Activated gamma-delta T cell treated with anti-CD3 and anti-CD28 coated beads, Interleukin-2, amount 50 U/mL, for 16 hours (primary cell): ENCODE results near the gene IL3.

ENCODE experiments used
- DNase-seq: peaks from one replicate; pipeline ENCODE4 v3.0.0-alpha.2; 2020; ENCODE audit warnings: low read depth

The IL3 gene

GRCh38 chr5:132026516-132027008 is 33.9 kb upstream of the IL3 start:
- DNase-seq: peak; percentile 44

DNA sequence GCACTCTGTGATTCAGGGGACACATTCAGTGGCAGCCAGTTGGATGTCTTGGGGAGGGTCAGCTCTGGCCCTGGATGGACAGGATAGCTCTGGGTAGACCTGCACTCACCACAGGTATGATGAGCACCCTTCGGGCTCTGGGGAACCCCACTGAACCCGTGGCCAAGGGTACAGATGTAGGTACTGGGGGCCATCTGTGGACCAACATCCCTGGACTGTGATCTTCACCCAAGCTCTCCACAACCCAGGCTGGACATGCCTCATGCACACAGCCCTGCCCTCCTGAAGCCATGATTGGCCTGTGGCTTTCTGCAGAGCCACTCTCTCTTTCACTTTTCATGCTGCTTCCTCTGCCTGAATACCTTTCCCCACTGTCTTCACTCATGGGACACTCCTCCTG is 33.4 kb upstream of the IL3 start:
- DNase-seq: no peak

DNA sequence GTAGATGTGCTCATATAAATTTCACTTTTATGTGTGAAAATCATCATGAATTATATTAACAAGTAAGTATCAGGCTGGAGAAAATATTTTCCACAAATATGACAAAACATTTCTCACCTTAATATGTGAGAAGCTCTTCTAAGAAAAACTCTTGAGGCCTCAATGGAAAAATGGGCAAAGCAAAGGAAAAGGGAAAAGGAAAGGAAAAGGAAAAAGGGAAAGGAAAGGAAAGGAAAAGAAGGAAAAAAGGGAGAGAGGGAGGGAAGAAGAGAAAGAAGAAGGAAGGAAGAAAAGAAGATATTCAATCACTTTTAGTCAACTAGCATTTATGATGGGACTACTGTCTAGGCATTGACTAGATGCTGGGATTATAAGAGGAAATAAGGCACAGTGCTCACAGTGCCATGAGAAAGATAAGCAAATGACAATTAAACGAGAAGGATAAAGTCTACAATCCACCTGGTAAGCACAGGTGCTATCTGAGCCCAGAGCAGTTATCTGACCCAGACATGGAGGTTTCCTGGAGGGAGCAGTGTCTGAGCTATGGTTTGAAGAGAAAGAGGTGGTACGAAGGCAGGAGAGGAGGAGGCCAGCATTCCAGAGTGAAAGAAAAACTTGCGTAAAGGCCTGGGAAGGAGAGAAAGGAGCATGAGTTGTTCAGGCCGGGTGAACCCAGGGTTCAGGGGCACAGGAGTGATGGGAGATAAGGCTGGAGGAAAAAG is 30.7 kb upstream of the IL3 start:
- DNase-seq: no peak

DNA sequence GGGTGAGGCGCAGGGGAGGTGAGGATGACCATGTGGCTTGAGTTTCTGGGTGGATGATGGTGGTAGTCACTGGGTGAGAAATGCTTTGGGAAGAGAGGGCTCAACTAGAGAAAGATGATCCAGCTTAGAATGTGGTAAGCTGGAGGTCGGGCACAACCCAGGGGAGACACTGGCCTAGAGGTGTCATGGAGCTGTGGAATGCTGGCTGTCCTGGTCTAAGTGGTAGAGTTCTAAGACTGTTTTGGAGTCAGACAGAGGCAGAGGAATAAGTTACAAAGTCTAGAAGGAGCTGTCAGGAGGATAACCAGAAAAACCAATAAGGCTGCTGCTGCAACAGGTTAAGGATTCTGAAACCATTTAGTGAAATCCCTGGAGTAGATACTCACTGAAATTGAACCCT is 29.8 kb upstream of the IL3 start:
- DNase-seq: no peak

DNA sequence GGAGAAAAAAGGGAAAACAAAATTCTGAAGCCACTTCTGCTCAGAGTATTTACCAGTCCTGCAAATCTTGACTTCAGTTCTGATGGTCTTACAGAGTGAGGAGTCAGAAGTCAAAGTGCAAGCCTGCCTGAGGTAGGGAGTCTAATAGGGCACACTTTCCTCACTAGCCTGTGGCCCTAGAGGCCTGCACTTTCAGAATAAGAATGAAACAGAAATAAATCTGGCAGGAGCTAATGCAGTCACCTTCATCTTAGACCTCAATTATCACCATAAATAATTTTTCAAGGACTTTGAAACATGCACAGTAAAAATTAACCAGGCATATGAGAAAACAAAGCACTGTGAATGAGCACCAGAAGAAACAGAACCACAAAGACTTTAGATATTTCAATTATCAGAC is 28.3 kb upstream of the IL3 start:
- DNase-seq: no peak

DNA sequence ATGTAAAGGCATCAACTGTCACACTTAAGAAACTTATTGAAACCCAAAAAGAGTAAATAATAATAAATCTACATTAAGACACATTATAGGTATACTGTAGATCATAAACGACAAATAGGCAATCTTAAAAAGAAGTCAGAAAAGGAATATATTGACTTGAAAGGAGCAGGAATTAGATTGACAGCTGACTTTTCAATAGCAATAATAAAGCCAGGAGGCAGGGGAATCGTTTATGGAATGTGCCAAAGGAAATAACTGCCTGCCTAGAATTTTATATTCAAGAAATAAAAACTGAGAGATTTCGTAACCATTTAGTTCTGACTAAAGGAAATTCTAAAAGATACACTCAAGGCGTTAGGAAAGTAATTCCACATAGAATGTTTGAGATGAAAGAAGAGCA is 27.3 kb upstream of the IL3 start:
- no peak for DNase-seq

DNA sequence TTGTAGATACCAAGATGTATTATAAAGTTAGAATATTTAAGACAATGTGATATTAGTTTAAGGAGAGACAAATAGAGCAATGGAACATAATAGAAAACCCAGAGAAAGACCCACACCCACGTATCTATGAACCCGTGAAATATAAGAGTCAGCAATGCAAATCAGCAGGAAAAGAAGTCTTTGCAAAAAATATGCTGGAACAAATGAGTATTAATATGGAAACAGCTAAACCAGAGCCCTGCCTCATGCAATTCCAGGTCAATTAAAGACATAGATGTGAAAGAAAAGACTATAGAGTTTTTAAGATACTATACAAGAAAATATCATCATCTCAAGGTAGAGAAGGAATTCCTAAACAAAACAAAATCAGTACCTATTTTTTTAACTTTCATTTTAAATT is 23.1 kb upstream of the IL3 start:
- DNase-seq: no peak

- no peak for DNase-seq
Observed at GRCh38 chr5:132044207-132044606, 16.2 kb upstream of the IL3 start.

GRCh38 chr5:132046880-132047299 is 13.6 kb upstream of the IL3 start:
- DNase-seq: no peak

DNA sequence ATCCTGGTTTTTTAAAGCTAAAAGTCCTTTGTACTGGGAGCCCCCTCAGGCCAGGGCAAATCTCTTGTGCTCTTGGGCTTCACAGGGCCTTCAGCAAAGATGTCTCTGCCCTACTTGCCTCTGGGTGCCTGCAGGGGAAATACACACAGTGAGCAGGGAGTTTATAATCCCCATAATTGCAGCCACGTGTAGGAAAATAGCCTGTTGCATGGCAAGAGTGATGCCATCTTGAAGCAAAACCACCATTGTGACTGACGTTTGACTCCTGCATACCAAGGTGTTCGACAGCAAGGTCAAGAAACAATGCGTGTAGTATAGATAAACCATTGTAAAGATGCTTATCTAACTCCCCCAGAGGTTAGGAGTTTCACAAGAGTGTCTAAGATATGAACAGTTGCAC is 11.4 kb upstream of the IL3 start:
- DNase-seq: no peak

GRCh38 chr5:132049559-132049958 is 10.9 kb upstream of the IL3 start:
- DNase-seq: no peak

- DNase-seq: no peak
Observed at GRCh38 chr5:132050136-132050535, 10.3 kb upstream of the IL3 start.

DNA sequence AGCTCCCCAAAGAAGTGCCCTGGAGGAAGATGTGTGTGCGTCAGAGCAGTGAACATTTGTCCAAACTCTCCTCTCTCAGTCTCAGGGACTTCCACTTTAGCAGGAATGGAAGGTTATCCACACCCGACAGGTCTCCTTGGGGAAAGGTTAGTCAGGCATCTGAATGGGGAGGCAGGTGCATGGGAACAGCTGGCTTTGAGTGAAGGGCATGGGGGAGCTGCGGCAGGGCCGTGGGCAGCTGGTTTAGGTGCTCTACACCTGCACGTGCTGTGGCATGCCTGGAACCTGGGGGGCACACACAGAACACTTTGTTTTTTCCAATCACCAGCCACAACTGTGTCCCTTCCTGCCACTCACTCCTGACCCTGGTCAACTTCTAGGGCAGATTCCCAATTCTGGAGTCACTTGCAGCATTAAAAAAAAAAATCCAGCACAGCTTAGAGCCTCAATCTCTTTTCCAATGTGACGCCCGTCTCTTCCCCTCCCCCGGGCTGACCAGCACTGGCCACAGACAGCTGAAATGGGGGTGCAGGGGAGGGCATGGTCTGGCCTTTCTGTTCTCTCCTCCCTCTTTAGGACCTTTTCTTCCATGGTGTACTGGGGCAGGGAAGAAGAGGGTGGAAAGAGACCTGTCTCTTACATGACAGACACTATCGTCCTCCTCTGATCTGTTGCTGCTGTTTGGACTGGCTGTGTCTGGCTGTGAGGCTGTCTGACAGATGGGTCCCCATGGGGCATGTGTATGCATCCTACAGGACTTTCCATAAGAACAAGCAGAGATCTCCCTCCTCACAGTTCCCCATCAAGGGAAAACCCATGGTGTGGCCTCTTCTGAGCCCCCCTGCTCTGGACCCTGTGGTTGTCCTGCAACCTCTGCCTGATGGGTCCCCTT is 9.5 kb upstream of the IL3 start:
- no peak for DNase-seq

DNA sequence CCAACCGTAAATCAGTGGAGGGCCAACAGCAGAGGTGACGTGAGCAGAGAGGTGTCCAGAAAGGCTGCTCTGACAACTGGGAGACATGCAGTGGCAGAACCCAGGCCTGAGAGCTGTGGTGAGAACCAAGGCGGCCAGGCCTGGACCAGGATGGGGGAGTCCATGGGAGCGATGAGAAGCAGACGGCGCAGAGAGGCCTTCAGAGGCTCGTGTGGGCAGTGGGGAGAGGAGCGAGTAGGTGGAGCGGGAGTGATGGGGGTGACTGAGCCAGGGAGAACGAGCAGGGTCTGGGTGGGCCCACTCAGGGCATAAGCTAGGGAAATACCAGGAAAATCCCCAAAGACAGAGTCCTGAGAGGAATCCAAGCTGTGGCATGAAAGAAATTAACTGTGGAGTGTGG is 7.9 kb upstream of the IL3 start:
- no peak for DNase-seq

- DNase-seq: no peak
Observed at GRCh38 chr5:132053483-132053882, 7.0 kb upstream of the IL3 start.

- no peak for DNase-seq
Observed at GRCh38 chr5:132054031-132054696, 6.3 kb upstream of the IL3 start.

GRCh38 chr5:132054697-132055440 is 5.6 kb upstream of the IL3 start:
- no peak for DNase-seq

DNA sequence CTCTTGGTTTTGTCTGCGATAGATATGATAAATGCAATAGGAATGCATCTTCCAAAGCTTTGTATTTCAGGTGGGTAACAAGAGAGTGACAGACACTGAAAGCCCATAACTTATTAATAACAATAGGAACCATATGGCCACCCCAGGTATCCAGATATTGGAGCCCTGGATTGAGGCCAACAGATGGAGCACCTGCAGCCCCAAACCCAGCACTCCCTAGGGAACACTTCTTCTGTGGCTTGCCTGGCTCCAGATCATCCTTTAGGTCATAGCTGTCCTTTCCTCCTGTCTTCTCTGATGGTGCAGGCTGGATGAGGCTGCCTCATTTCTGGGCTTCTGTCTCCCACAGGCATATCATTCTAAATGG is 5.0 kb upstream of the IL3 start:
- DNase-seq: no peak

DNA sequence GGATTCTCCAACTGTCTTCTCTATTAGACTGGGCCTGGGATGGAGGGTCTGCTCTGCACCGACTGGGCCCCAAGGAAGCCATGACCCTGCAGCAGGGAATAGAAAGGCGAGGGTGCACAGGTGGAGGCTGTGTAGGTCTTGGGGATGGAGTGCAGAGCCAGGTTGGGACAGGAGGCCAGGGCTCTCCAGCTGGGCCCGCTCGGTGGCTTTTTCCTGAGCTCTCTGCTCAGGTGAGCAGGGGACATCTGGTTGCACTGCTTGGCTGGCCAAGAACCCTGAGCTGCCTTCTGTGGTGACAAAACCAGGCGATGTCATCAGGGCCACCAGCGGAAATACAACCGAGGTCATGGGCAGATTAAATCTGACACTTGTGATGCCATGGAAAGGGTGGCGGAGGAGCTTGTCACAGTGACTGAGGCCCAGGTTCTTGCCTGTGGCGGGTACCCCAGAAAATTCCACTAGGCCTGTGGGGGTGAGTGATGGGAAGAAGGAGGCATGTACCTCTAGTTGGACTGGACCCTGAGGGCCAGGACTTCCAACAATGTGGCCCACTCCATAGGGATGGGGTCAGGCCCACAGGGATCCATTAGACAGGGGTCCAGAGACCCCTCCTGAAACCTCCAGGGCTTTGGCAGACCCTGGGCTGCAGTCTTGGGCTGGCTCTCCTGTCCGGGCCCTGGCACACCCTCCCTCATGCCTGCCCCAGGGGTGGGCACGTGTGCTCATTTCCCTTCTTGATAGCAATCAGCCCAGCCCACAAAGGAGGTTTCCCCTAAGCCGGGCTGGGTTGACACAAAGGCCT is 4.4 kb upstream of the IL3 start:
- peak; percentile 43 for DNase-seq

GRCh38 chr5:132056610-132057497 is 3.6 kb upstream of the IL3 start:
- no peak for DNase-seq
